PC-9 (cell line): ENCODE measurements around the gene IL17RE. TPM values are rescaled to one million over a fixed set of nuclear protein-coding genes. Genes with fewer than 3 reads are reported as not detected.

Source experiments
- BruUV-seq: library from RNA; stranded (reverse); fragments of 400-500 nt; replicated peaks from 2 replicates; lab custom pipeline; 2021; lab: Mats Ljungman, UMichigan
- CTCF ChIA-PET: fragments of 300-600 bp; sonication (Branson Sonifier 250); formaldehyde crosslinking; loops from one replicate; lab custom pipeline; 2022; ENCODE audit warnings: antibody characterized with exemption; lab: Charles Lee
- POLR2A ChIA-PET: fragments of 300-600 bp; sonication (Branson Sonifier 250); formaldehyde crosslinking; loops from one replicate; lab custom pipeline; 2022; ENCODE audit warnings: antibody characterized with exemption; ENCODE audit not compliant: unreplicated experiment; lab: Charles Lee
- DNase-seq, 2 experiments: peaks; one replicate each; pipeline versions ENCODE4 v3.0.0 to v3.0.0-alpha.2; 2015 to 2022; ENCODE audit warnings: mixed read lengths in 1 of 2
- H2AFZ ChIP-seq: fragments of 200-600 bp; sonication (generic); 2 replicates; pipeline ENCODE4 v1.8.1; 2017; ENCODE audit warnings: antibody characterized with exemption
- H3F3A ChIP-seq: fragments of 200-600 bp; sonication (generic); 2 replicates; pipeline ENCODE4 v1.8.1; 2017; ENCODE audit warnings: antibody characterized with exemption, mild to moderate bottlenecking, low read depth; ENCODE audit not compliant: insufficient read depth
- H3K27ac ChIP-seq: fragments of 200-600 bp; sonication (generic); 2 replicates; pipeline ENCODE4 v1.6.1; 2016; ENCODE audit warnings: mixed run types
- H3K27me3 ChIP-seq: fragments of 200-600 bp; sonication (generic); 2 replicates; pipeline ENCODE4 v1.6.1; 2016; ENCODE audit warnings: low read depth, mixed run types; ENCODE audit not compliant: insufficient read depth
- H3K36me3 ChIP-seq: fragments of 200-600 bp; sonication (generic); 2 replicates; pipeline ENCODE4 v1.6.1; 2016; ENCODE audit warnings: low read depth, mixed run types
- H3K4me1 ChIP-seq: fragments of 200-600 bp; sonication (generic); replicated peaks from 2 replicates; pipeline ENCODE4 v1.6.1; 2016; ENCODE audit warnings: mixed run types; ENCODE audit not compliant: insufficient read depth
- H3K4me2 ChIP-seq: fragments of 200-600 bp; sonication (generic); 2 replicates; pipeline ENCODE4 v1.6.1; 2017; ENCODE audit warnings: mixed run types
- H3K4me3 ChIP-seq: fragments of 200-600 bp; sonication (generic); 2 replicates; pipeline ENCODE4 v1.6.1; 2016; ENCODE audit warnings: mixed run types
- H3K79me2 ChIP-seq: fragments of 200-600 bp; sonication (generic); 2 replicates; pipeline ENCODE4 v1.6.1; 2017; ENCODE audit warnings: low read depth, mixed run types
- H3K9me2 ChIP-seq: fragments of 200-600 bp; sonication (generic); 2 replicates; pipeline ENCODE4 v1.8.1; 2017; ENCODE audit warnings: mild to moderate bottlenecking; ENCODE audit not compliant: insufficient read depth
- H3K9me3 ChIP-seq: fragments of 200-600 bp; sonication (generic); 2 replicates; pipeline ENCODE4 v1.8.1; 2016; ENCODE audit warnings: low read depth; ENCODE audit not compliant: insufficient read depth
- H4K20me1 ChIP-seq: fragments of 200-600 bp; sonication (generic); 2 replicates; pipeline ENCODE4 v1.8.1; 2017; ENCODE audit not compliant: insufficient read depth
- EZH2 ChIP-seq: fragments of 200-600 bp; sonication (generic); IDR thresholded peaks from 2 replicates; pipeline ENCODE4 v1.8.0; 2017; ENCODE audit warnings: antibody characterized with exemption, low read depth
- intact Hi-C: fragments of 100-400 bp; cut with micrococcal nuclease; formaldehyde crosslinking; loops from one replicate; pipeline ENCODE4 v1.10.0; 2022; ENCODE audit not compliant: unreplicated experiment
- total RNA-seq: library from RNA; stranded (reverse); gene quantifications from 2 replicates; pipeline ENCODE4 v1.2.3, GENCODE V29; 2021
- TF ChIP-seq, protein P1 (sequence below): fragments of 200-600 bp; sonication (generic); conservative IDR thresholded peaks from 2 replicates; pipeline ENCODE4 v1.6.1; 2017; ENCODE audit warnings: mixed run types, antibody characterized with exemption, mild to moderate bottlenecking, moderate library complexity

Gene IL17RE
- total RNA-seq, 1 experiment from 2014 or later, result 23.8 TPM

GRCh38 chr3:9951126-9951525, 48.5 kb downstream of the IL17RE start:
- TF ChIP-seq, protein P1, sequence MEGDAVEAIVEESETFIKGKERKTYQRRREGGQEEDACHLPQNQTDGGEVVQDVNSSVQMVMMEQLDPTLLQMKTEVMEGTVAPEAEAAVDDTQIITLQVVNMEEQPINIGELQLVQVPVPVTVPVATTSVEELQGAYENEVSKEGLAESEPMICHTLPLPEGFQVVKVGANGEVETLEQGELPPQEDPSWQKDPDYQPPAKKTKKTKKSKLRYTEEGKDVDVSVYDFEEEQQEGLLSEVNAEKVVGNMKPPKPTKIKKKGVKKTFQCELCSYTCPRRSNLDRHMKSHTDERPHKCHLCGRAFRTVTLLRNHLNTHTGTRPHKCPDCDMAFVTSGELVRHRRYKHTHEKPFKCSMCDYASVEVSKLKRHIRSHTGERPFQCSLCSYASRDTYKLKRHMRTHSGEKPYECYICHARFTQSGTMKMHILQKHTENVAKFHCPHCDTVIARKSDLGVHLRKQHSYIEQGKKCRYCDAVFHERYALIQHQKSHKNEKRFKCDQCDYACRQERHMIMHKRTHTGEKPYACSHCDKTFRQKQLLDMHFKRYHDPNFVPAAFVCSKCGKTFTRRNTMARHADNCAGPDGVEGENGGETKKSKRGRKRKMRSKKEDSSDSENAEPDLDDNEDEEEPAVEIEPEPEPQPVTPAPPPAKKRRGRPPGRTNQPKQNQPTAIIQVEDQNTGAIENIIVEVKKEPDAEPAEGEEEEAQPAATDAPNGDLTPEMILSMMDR, result no peak
- TF ChIP-seq EZH2, result no peak
- ChIA-PET POLR2A (no interaction called here), CTCF (no interaction called here)

DNA sequence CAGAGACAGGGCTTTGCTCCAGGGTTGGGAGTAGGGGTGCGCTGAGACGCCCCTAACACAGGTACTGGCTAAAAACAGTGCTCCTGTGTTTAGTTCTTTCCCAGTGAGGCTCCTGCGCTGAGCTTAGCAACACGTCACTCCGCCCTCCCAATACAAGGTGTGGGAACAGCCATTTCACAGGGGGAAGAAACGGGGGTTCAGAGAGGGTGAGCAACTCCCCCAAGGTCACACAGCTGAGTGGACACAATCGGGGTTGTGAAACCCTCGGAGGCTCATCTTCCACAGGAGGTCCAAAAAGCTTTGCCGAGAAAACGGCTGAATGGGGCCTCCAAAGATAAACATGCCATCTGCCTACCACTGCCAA, 48.9 kb downstream of the IL17RE start:
- peaks cover 6% of the 10 kb centered on the region; the same call in 1 of the 2 replicates for H3K79me2 ChIP-seq
- DNase-seq, result no peak
- ChIA-PET CTCF (no interaction called here), POLR2A (no interaction called here)
- no peaks in the 10 kb centered on the region for H3K9me2 ChIP-seq
- no peak overlapping the region for H3K4me2 ChIP-seq
- H3K4me1 ChIP-seq, result peaks cover 21% of the 10 kb centered on the region
- no peaks in the 10 kb centered on the region for H3K9me3 ChIP-seq
- BruUV-seq, result no TSS peak
- no peaks in the 10 kb centered on the region for H4K20me1 ChIP-seq
- peaks cover 6% of the 10 kb centered on the region; the same call in 1 of the 2 replicates for H3F3A ChIP-seq
- no peak overlapping the region for H2AFZ ChIP-seq
- no peaks in the 10 kb centered on the region for H3K36me3 ChIP-seq
- TF ChIP-seq, protein P1, result no peak
- no peak for TF ChIP-seq EZH2
- intact Hi-C loops, result no loop called here
- H3K27me3 ChIP-seq, result no peaks in the 10 kb centered on the region
- no peak overlapping the region for H3K27ac ChIP-seq
- no peak overlapping the region for H3K4me3 ChIP-seq

More at GRCh38 chr3:9951126-9951525, 48.5 kb downstream of the IL17RE start:
- peaks cover 19% of the 10 kb centered on the region for H3K4me1 ChIP-seq
- no peak overlapping the region for H3K4me3 ChIP-seq
- no peaks in the 10 kb centered on the region for H3K36me3 ChIP-seq
- peaks cover 6% of the 10 kb centered on the region; the same call in 1 of the 2 replicates for H3K79me2 ChIP-seq
- H3K9me3 ChIP-seq, result no peaks in the 10 kb centered on the region
- DNase-seq, result no peak
- intact Hi-C loops, result no loop called here
- no peaks in the 10 kb centered on the region for H3K9me2 ChIP-seq
- no peaks in the 10 kb centered on the region for H3K27me3 ChIP-seq
- no peak overlapping the region for H3K4me2 ChIP-seq
- no peak overlapping the region for H3K27ac ChIP-seq
- no peak overlapping the region for H2AFZ ChIP-seq
- H4K20me1 ChIP-seq, result no peaks in the 10 kb centered on the region
- peaks cover 3% of the 10 kb centered on the region; the same call in 1 of the 2 replicates for H3F3A ChIP-seq
- BruUV-seq, result no TSS peak

DNA sequence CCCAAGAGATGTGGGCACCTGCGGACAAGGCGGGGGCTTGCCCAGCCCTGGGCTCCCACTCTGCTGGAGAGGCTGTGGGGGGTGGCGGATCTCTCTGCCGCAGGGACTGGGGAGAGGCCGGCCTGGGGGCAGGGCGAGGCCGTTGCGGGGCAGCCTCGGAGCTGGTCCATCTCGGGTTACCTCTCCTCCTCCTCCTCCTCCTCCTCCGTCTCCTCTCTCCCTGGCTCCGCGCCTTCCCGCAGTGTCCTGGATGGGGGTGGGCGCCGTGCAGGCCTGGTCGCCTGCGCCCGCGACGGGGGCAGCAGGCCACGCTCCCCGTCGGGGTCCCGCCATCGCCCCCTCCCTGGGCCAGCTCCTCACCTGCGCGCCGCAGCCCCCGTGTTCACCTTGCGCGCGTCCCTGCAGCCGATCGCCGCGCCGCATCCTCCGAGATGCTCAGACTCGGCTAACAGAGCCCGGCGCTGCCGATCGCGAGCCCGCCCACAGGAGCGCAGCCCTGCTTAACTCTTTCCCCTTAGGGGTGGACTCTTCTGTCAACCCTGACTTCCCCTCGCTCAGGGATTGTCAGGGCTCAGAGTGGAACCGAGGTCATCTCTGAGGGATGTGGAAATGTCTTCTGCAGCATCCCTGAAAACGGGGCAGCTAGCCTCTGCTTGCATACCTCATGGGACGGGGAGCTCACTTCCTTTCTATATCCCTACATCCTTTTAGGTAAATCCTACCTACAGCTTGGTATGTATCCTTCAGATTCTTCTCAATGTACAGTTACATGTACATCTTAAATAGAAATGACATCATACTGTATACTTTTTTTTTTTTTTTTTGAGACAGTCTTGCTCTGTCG, 49.5 kb downstream of the IL17RE start, which contains the start of gene PRRT3:
TSS of gene PRRT3 (minus strand) at position 447 of the 844 bp plus-strand sequence. CDS start 2,293 bp downstream, outside the sequence.
- H3K9me2 ChIP-seq, result no peaks in the 10 kb centered on the region
- POLR2A ChIA-PET, result no interaction called here
- no peak within 1 kb of the TSS for H3K4me2 ChIP-seq
- H3K9me3 ChIP-seq, result no peaks in the 10 kb centered on the region
- TF ChIP-seq, protein P1, result no peak
- TF ChIP-seq EZH2, result no peak
- peaks cover 12% of the 10 kb centered on the region; the same call in 1 of the 2 replicates for H3F3A ChIP-seq
- H3K36me3 ChIP-seq, result no peaks in the 10 kb centered on the region
- H2AFZ ChIP-seq, result no peak within 1 kb of the TSS
- H3K4me1 ChIP-seq, result peaks cover 21% of the 10 kb centered on the region
- CTCF ChIA-PET, result no interaction called here
- H4K20me1 ChIP-seq, result no peaks in the 10 kb centered on the region
- intact Hi-C loops, result no loop called here
- no peak within 1 kb of the TSS for H3K27ac ChIP-seq
- no peak within 1 kb of the TSS for H3K4me3 ChIP-seq
- no peaks in the 10 kb centered on the region for H3K27me3 ChIP-seq
- H3K79me2 ChIP-seq, result peaks cover 6% of the 10 kb centered on the region; the same call in 1 of the 2 replicates
- no TSS peak for BruUV-seq
- no peak for DNase-seq
